Measurements from ENCODE around the gene BLOC1S1. TPM values are rescaled to one million over a fixed set of nuclear protein-coding genes. Genes with fewer than 3 reads are reported as not detected.

BLOC1S1 gene
- total RNA-seq, 1 donor from 2014 or later: 134 TPM

DNA sequence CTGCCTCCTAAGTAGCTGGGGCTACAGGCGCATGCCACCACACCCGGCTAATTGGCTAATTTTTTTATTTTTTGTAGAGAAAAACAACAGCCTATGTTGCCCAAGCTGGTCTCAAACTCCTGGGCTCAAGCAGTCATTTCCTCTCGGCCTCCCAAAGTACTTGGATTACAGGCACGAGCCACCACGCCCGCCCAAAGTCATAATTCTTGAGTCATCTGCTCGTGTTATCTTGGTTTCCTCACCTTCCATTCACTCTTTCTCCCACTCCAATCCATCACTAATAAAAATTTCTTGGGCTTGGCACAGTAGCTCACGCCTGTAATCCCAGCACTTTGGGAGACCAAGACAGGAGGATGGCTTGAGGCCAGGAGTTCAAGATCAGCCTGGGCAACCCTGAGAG is 40.2 kb upstream of the BLOC1S1 start:
- ATAC-seq (peak in 1 of 2 donors; percentile 8), DNase-seq (no peak)
- H3K27ac ChIP-seq: no peak overlapping the region

DNA sequence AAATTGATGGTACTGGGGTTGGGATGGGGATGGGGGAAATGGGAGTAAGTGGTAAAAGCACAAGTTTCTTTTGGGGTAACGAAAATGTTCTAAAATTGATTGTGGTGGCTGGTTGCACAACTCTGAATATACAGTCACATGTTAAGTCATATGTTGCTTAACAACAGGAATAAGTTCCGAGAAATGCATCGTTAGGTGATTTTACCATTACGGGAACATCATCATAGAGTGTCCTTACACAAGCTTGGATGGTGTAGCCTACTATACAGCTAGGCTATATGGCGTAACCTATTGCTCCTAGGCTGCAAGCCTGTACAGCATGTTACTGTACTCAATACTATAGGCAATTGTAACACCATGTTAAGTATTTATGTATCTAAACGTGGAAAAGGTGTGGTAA is 39.1 kb upstream of the BLOC1S1 start:
- Histone ChIP-seq H3K4me1 (peaks cover 9% of the 10 kb centered on the region), H3K9me3 (no peaks in the 10 kb centered on the region), H3K27ac (no peak overlapping the region), H3K4me3 (no peak overlapping the region), H3K27me3 (ENCODE audit: low read depth) (no peaks in the 10 kb centered on the region), H3K36me3 (no peaks in the 10 kb centered on the region)
- TF ChIP-seq, protein P1, sequence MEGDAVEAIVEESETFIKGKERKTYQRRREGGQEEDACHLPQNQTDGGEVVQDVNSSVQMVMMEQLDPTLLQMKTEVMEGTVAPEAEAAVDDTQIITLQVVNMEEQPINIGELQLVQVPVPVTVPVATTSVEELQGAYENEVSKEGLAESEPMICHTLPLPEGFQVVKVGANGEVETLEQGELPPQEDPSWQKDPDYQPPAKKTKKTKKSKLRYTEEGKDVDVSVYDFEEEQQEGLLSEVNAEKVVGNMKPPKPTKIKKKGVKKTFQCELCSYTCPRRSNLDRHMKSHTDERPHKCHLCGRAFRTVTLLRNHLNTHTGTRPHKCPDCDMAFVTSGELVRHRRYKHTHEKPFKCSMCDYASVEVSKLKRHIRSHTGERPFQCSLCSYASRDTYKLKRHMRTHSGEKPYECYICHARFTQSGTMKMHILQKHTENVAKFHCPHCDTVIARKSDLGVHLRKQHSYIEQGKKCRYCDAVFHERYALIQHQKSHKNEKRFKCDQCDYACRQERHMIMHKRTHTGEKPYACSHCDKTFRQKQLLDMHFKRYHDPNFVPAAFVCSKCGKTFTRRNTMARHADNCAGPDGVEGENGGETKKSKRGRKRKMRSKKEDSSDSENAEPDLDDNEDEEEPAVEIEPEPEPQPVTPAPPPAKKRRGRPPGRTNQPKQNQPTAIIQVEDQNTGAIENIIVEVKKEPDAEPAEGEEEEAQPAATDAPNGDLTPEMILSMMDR (IDR thresholded peaks at IDR 0.05): no peak
- DNase-seq: no peak
- no peak for ATAC-seq
- intact Hi-C loops (cut with DNase I): no loop called here

More for the DNA sequence above, 40.2 kb upstream of the BLOC1S1 start:
- H3K27me3 ChIP-seq (ENCODE audit: low read depth): no peaks in the 10 kb centered on the region
- no peaks in the 10 kb centered on the region for H3K4me1 ChIP-seq
- H3K9me3 ChIP-seq: no peaks in the 10 kb centered on the region
- TF ChIP-seq, protein P1 (IDR thresholded peaks at IDR 0.05): no peak
- intact Hi-C loops (cut with DNase I): no loop called here
- H3K4me3 ChIP-seq: no peak overlapping the region
- H3K36me3 ChIP-seq: no peaks in the 10 kb centered on the region

DNA sequence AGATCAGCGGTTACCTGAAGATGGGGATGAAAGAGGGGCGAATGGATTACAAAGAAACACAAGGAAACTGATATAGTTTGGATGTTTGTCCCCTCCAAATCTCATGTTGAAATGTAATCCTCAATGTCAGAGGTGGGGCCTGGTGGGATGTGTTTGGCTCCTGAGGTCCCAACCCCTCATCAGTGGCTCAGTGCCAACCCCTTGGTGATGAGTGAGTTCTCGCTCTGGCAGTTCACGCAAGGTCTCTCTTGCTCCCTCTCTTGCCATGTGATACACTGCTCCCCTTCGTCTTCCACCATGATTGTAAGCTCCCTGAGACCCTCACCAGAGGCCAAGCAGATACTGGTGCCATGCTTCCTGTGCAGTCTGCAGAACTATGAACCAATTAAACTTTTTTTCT is 36.2 kb upstream of the BLOC1S1 start:
- DNase-seq (no peak), ATAC-seq (no peak)
- TF ChIP-seq, protein P1 (IDR thresholded peaks at IDR 0.05): no peak
- Histone ChIP-seq H3K9me3 (no peaks in the 10 kb centered on the region), H3K27ac (no peak overlapping the region), H3K4me3 (no peak overlapping the region), H3K36me3 (no peaks in the 10 kb centered on the region), H3K4me1 (peaks cover 13% of the 10 kb centered on the region), H3K27me3 (ENCODE audit: low read depth) (no peaks in the 10 kb centered on the region)
- intact Hi-C loops (cut with DNase I): no loop called here

DNA sequence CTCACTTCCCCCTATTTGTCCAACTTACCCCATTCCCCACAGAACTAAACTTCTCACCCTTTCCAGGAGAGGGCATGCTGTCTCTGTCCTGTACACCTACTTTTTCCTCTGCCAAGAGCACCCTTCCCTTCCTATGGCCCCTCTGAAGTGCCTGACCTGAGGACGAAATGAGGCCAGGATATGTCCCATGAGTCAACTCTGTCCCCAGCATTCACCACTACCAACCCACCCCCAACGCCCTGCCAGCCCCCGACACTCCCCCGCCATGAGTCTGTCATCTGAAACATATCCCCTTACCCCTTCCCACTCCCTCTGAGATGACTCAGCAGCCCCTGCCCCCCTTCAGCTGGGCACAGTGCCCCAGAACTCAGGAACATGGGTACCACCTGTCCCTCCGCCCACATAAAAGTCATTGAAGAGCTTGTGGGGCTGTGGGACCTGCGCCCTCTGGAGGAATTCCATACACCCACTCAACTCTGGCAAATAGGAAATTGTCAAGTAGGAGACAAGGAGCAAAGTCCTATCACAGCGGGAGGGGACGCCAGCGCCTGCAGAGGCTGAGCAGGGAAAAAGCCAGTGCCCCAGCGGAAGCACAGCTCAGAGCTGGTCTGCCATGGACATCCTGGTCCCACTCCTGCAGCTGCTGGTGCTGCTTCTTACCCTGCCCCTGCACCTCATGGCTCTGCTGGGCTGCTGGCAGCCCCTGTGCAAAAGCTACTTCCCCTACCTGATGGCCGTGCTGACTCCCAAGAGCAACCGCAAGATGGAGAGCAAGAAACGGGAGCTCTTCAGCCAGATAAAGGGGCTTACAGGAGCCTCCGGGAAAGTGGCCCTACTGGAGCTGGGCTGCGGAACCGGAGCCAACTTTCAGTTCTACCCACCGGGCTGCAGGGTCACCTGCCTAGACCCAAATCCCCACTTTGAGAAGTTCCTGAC is 34.4 kb upstream of the BLOC1S1 start:
- Histone ChIP-seq H3K27ac (no peak overlapping the region), H3K4me1 (peaks cover 13% of the 10 kb centered on the region), H3K27me3 (ENCODE audit: low read depth) (no peaks in the 10 kb centered on the region), H3K4me3 (peak overlapping the region; percentile 36), H3K36me3 (no peaks in the 10 kb centered on the region), H3K9me3 (no peaks in the 10 kb centered on the region)
- TF ChIP-seq, protein P1 (IDR thresholded peaks at IDR 0.05): peak; percentile 31
- DNase-seq: peak; percentile 73
- ATAC-seq: peak; percentile 86 to 89
- intact Hi-C loops (cut with DNase I): no loop called here

DNA sequence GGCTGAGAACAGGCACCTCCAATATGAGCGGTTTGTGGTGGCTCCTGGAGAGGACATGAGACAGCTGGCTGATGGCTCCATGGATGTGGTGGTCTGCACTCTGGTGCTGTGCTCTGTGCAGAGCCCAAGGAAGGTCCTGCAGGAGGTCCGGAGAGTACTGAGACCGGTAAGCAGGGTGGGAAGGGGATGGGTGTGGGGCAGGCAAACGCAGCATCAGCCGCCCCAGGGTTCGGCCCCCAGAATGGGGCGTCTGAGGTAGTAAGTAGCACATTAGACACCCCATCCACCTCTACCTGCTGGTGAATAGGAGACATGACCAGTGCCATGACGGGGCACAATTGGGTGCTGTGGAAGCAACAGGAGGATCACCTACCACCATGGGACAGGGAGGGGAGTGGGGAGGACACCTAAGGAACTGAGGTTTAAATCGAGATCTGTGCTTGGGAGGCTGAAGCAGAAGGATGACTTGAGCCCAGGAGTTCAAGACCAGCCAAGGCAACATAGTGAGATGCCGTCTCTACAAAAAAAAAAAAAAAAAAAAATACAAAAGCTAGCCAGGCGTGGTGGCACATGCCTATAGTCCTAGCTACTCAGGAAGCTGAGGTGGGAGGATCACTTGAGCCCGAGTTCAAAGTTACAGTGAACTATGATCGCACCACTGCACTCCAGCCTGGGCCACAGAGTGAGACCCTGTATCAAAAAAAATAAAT is 33.6 kb upstream of the BLOC1S1 start:
- peak overlapping the region; percentile 36 for H3K4me3 ChIP-seq
- intact Hi-C loops (cut with DNase I): no loop called here
- TF ChIP-seq, protein P1 (IDR thresholded peaks at IDR 0.05): no peak
- peaks cover 13% of the 10 kb centered on the region for H3K4me1 ChIP-seq
- DNase-seq (no peak), ATAC-seq (peak in 1 of 2 donors; percentile 2)
- no peak overlapping the region for H3K27ac ChIP-seq
- no peaks in the 10 kb centered on the region for H3K27me3 ChIP-seq (ENCODE audit: low read depth)
- H3K36me3 ChIP-seq: no peaks in the 10 kb centered on the region
- H3K9me3 ChIP-seq: no peaks in the 10 kb centered on the region

Measured in lower lobe of right lung (tissue), 2 donors.